SK-N-SH (cell line): ENCODE results near the gene BTN3A1.

Experiments
- EP300 ChIP-seq, 2 experiments: IDR thresholded peaks; 2 replicates each; pipeline versions ENCODE4 v1.4.0 to v1.6.1; 2012; ENCODE audit warnings: borderline replicate concordance in 1 of 2, low read depth in 1 of 2, low read length in 1 of 2
- EZH2phosphoT487 ChIP-seq: fragments of 200-600 bp; sonication (generic); IDR thresholded peaks from 2 replicates; pipeline ENCODE4 v1.6.1; 2017; ENCODE audit warnings: low read depth, mixed run types, mild to moderate bottlenecking, antibody characterized with exemption, moderate library complexity, borderline replicate concordance
- RFX5 ChIP-seq: IDR thresholded peaks from 2 replicates; pipeline ENCODE4 v1.6.1; 2012; ENCODE audit warnings: mild to moderate bottlenecking, improper control_type of control experiment, low read length
- SIN3A ChIP-seq: IDR thresholded peaks from 2 replicates; pipeline ENCODE4 v1.6.1; 2012; ENCODE audit warnings: low read depth, mild to moderate bottlenecking, low read length, moderate library complexity, borderline replicate concordance
- TF ChIP-seq, protein P1 (sequence below): fragments of 200-600 bp; sonication (generic); IDR thresholded peaks from 2 replicates; pipeline ENCODE4 v1.6.1; 2017; ENCODE audit warnings: antibody characterized with exemption, mild to moderate bottlenecking, moderate library complexity

- TF ChIP-seq EZH2phosphoT487: no peak
- TF ChIP-seq, protein P1, sequence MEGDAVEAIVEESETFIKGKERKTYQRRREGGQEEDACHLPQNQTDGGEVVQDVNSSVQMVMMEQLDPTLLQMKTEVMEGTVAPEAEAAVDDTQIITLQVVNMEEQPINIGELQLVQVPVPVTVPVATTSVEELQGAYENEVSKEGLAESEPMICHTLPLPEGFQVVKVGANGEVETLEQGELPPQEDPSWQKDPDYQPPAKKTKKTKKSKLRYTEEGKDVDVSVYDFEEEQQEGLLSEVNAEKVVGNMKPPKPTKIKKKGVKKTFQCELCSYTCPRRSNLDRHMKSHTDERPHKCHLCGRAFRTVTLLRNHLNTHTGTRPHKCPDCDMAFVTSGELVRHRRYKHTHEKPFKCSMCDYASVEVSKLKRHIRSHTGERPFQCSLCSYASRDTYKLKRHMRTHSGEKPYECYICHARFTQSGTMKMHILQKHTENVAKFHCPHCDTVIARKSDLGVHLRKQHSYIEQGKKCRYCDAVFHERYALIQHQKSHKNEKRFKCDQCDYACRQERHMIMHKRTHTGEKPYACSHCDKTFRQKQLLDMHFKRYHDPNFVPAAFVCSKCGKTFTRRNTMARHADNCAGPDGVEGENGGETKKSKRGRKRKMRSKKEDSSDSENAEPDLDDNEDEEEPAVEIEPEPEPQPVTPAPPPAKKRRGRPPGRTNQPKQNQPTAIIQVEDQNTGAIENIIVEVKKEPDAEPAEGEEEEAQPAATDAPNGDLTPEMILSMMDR: no peak
- no peak for TF ChIP-seq EP300 (IDR thresholded peaks at IDR 0.05; ENCODE audit: borderline replicate concordance in 1 of 2, low read depth in 1 of 2, low read length in 1 of 2)
- TF ChIP-seq SIN3A: no peak
- no peak for TF ChIP-seq RFX5
Measured at GRCh38 chr6:26389349-26389894, 12.7 kb upstream of the BTN3A1 start.
